HG02970 (cell line): ENCODE data around the gene GPR78.

ENCODE experiments used
- ATAC-seq: cut with Tn5 transposase; IDR thresholded peaks from one replicate; pipeline ENCODE4 v1.9.1; 2021; ENCODE audit warnings: mild to moderate bottlenecking, moderate library complexity, moderate number of reproducible peaks; ENCODE audit not compliant: unreplicated experiment, low FRiP score

The GPR78 gene

GRCh38 chr4:8597319-8597718 lies 17.1 kb downstream of the GPR78 start:
- ATAC-seq, result no peak

DNA sequence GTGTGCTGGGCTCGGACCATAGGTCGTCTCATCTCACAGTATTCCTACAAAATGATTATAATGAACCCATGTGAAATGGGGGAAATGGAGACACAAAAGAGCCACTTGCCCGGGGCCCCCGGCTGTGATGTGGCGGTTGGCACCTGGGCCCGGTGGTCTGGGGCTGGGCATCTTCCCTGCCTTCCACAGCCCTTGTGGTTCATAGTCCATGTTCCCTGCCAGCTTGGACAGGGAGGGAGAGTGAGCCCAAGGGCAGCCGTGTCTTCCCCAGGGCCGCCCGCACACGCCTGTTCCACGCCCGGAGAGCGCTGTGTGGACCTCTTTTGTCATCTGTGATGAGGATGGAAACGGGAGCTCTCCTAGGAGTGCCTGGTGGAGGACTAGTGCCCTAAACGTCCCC lies 17.6 kb downstream of the GPR78 start:
- no peak for ATAC-seq

DNA sequence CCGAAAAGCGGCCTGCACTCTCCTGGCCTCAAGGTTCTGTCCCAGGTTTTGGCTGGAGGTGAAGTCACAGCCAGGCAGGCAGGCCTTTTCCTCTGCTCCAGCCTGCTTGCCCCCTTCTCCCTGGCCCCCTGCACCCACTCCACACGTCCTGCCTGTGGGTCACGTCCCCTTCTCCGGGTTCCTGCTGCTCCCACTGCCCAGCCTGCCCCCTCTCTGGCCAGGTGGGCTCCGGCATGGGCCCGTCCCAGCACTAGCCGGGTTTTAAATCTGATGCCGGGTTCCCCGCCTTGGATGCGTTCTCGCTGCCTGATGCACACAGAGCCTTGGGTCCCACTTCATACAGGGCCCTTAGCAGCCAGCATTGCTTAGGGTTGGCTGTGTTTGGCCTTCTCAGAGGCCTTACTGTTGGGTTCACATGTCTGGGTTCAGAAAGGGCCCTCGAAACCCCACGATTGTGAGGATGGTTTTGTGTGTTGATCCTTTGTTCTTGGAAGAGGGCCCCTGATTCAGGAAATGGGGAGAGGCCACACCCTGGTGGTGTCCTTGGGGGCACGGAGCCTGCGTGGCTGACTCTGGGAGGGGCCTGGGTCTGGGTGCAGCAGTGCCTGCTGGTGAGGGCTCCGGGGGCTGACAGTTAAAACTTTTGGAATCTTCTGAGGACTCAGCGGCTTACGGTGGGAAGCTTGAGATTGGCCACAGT lies 18.3 kb downstream of the GPR78 start:
- ATAC-seq, result no peak

DNA sequence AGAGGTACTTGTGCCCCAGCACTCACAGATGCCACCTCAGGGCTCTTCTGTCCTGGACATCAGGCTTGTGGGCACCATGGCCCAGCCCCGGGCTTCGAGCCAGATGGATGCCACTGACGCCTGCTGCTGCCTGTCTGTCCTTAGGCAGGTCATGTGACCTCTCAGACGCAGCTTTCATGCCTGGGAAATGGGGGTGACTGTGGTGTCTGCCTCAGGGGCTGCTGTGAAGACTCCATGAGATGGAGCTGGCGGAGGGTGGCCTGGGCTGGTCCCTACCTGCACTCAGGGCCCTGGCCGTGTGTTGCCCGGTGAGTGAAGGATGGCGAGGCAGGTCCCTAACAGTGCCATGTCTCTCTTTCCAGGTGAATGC lies 18.9 kb downstream of the GPR78 start:
- no peak for ATAC-seq

GRCh38 chr4:8599657-8600056 lies 19.5 kb downstream of the GPR78 start:
- no peak for ATAC-seq

DNA sequence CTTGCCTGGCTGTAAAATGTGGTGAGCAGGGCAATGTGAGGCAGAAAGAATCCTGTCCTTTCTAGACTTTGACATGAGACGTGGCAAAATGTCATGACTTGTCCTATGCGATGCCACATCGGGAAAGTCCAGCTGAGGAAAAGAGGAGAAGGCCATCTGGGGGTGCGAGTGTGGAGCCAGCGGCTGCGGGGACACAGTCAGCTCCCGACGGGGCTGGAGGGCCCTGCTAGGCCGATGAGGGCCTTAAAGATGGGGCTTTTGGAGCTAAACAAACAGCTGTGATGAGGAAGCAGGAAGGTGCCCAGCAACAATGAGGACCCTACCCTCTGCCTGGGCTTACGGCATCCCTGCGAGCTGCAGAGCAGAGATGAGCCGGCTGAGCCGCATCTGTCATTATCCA lies 20.1 kb downstream of the GPR78 start:
- no peak for ATAC-seq

- no peak for ATAC-seq
These were observed 20.5 kb downstream of the GPR78 start for GRCh38 chr4:8600686-8601085.

GRCh38 chr4:8601086-8601485 lies 20.9 kb downstream of the GPR78 start:
- no peak for ATAC-seq

DNA sequence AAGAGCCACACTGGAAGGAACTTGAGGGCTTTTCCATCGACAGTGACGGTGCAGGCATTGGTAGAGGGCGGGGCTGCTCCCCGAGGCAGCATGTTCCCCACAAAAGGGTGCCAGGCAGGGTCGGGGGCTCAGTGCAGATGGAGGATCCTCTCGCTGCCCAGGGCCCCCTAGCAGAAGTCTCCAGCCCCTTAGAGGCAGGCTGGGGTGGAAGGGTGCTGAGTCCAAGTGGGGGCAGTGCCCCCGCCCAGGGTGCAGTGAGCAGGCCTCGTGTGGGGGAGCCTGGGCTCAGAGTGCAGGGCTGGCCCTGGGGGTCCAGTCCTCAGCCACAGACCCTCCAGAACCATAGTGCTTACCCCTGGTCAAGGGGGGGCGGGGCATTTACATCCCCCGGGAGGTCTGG lies 21.4 kb downstream of the GPR78 start:
- ATAC-seq, result no peak

DNA sequence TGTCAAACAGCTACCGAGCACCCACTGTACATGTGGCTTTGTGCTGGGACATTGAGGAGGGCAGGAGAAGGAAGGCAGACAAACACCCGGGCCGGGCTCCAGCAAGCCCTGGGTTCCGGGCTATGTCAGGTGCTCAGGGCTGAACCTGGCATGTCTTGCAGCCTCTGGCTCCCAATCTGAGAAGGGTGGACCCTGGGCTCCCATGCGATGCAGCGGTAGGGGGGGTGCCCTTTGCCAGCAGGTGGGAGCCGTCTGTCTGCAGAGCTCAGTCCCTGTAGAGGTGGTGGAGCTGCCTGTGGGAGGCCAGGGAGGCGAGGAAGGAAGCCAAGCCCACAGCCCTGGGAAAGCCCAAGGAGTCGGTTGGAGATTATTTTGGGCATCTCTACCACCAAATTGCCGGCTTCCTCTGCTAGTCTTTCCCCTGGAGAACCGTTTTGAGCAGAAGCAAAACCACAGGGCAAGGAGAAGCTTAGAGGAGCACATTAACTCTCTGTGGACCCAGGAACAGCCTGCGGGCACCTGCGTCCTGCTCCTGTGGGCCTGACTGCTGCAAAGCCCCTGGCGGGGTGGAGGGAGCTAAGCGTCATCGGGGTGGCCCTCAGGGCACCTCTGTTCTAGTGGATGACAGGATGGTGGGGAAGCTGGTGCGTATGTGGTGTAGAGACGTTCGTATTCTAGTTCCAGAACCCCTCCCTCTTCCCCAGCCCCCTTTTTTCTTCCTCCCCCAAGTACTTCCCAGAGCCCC lies 22.7 kb downstream of the GPR78 start:
- no peak for ATAC-seq

DNA sequence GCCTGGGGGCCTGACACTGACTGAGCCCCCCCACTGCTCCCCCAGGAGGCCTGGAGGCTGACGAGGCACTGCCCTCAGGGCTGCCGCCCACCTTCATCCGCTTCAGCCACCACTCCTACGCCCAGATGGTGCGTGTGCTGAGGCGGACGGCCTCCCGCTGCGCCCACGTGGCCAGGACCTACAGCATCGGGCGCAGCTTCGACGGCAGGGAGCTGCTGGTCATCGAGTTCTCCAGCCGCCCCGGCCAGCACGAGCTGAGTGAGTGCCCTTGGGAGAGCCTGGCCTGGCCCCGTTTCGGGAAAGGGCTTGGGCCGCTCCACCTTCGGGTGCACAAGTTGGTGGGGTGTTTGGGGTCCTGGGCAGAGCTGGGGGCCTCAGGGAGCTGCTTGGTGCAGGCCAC lies 23.7 kb downstream of the GPR78 start:
- ATAC-seq, result no peak

GRCh38 chr4:8605289-8605688 lies 25.1 kb downstream of the GPR78 start:
- ATAC-seq, result no peak

- no peak for ATAC-seq
These were observed 26.3 kb downstream of the GPR78 start for GRCh38 chr4:8606476-8606875.

GRCh38 chr4:8606966-8607365 lies 26.8 kb downstream of the GPR78 start:
- ATAC-seq, result no peak

- ATAC-seq, result no peak
These were observed 27.6 kb downstream of the GPR78 start for GRCh38 chr4:8607603-8608481.

DNA sequence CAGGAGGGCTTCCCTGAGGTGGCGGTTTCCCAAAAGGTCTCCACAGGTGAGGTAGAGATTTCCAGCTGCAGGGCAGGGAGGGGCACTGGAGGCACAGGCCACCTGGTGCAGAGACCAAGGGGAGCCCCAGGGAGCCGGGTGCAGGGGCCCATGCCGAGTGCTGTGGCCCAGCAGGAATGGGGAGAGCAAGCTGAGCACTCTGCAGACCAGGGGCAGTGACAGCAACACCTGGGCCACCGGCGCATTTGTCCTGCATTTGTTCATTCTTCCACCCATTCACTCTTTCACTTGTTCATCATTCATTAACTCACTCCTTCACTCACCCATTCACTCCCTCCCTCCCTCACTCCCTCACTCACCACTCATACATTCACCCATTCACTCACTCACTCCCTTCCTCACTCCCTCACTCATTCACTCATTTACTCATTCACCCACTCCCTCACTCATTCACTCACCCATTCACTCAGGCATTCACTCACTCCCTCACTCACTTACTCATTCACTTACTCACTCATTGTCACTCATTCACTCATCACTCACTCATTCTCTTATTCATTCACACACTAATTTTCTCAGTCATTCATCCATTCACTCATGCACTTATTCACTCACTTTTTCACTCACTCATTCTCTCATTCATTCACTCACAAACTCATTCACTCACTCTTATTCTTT lies 28.7 kb downstream of the GPR78 start:
- no peak for ATAC-seq

- ATAC-seq, result no peak
These were observed 29.2 kb downstream of the GPR78 start for GRCh38 chr4:8609406-8609805.

DNA sequence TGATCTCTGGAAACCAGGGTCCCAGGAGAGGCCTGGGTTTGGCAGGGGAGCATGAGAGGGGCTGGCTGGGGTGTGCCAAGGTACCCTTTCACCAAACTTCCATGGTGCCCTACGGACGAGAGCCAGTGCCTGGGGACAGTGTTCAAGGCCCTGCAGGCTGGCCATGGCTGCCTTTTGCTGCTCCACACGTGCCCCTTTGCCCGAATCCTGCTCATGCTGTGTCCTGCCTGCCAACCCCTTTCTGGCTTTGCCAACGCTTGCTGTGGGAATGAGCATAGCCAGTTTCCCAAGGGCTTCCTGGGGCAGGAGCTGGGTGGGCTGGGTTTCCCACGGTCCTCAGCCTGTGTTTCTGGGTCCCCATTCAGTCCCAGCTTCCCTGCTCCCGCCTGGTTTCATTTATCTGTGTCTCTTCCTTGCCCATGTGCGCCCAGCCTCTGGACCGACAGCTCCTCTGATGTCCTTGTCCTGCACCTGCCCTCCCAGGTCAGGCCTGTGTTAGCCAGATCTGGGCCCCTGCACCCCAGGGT lies 29.7 kb downstream of the GPR78 start:
- no peak for ATAC-seq

- ATAC-seq, result no peak
These were observed 30.8 kb downstream of the GPR78 start for GRCh38 chr4:8610858-8611616.

DNA sequence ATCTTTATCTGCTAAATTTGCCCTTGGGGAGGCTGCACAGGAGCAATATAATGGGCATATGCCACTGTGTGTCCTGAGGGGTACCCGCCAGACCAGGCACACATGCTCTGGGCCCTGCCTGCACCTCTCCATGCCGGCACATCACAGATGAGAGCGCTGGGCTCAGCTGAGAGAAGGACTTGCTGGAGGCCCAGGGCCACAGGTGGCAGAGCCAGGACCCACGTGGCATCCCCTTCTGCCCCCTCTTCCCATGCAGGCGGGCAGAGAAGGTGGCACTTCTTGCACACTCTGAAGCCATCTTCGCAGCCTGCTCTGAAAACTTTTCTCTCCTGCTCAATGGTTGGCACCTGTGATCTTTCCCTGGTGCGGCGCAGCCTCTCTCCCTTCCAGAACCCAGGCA lies 32.5 kb downstream of the GPR78 start:
- ATAC-seq, result no peak
